HG03103 (cell line): ENCODE results near the gene TMEM123.
A peak's percentile ranks its signal among the peaks of the same experiment; 100 is the strongest.

ENCODE experiments used
- ATAC-seq: cut with Tn5 transposase; IDR thresholded peaks from one replicate; pipeline ENCODE4 v1.9.1; 2021; ENCODE audit warnings: low read depth; ENCODE audit not compliant: unreplicated experiment

Gene TMEM123, protein sequence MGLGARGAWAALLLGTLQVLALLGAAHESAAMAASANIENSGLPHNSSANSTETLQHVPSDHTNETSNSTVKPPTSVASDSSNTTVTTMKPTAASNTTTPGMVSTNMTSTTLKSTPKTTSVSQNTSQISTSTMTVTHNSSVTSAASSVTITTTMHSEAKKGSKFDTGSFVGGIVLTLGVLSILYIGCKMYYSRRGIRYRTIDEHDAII

DNA sequence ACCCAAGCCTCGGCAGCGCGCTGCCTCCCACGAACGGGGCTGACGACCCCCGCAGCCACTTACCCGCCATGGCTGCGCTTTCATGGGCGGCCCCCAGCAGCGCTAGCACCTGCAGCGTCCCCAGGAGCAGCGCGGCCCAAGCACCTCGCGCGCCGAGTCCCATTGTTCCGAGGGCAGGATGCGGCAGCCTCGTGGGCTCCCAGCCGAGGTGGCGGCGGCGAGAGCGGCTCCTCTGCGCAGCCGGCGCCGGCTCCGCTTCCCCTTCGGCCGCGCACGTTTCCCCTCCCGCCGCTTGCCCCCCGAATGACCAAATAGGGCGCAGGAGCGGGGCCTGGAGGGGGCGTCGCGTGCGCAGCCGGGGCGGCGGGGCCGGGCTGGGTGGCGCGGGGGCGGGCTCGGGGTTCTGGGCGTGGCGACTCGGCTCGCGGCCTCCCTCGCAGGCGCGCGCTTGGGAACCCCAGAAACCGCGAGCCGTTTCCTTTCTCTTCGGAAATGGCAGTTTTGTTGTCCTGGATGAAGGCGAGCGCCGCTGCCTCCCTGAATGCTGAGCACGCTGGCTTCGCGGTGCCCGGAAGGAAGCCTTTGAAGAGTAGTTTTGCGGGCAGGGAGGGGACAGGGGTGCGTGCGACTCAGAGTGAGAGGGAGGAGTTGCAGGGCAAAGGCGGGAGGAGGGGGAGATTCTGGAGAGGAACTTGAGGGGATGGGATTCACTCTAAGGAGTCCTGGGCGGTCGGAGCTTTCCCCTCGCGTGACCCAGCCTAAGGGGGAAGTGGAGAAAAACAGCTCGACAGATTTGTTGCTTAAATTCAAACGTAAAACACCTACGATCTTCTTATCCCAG is at the start of gene TMEM123:
TMEM123 (minus strand) TSS at position 305 of the 841 bp plus-strand sequence; CDS start at position 163, 142 bp downstream.
- peak; percentile 56 for ATAC-seq

- no peak for ATAC-seq
Observed at GRCh38 chr11:102500829-102501228, 48.3 kb upstream of the TMEM123 start.

DNA sequence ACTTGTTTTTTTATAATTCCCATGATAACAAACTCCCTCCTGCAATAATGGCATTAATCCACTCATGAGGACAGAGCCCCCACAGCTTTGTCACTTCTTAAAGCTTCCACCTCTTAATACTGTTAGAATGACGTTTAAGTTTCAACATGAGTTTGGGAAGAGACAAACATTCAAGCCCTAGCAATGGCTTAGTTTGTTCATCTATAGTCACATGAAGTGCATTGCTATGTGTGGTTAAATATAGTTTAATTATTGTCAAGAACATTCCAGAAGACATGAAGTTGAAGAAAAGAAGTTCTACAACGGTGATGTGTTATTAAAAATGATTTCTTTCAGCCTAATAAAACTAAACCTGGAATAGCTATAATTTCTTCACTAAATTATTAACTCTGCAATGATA is 47.4 kb upstream of the TMEM123 start:
- no peak for ATAC-seq

- no peak for ATAC-seq
Observed at GRCh38 chr11:102499151-102499550, 46.6 kb upstream of the TMEM123 start.

DNA sequence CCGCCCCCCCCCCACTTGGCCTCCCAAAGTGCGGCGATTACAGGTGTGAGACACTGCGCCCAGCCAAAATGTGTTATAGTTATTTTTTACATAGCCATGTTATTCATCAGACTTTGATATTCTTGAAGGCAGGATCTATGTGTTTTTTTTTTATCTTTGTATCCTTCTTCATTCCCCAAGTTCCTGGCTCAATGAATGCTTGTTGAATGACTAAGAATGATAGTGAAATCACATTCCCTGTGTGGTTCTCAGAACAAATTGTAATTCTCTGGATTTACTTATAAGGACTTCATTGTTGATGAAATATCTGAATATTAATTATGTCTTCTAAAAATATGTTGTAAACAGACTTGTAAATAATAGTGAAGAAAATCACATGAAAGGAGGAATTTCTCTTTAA is 44.5 kb upstream of the TMEM123 start:
- no peak for ATAC-seq

DNA sequence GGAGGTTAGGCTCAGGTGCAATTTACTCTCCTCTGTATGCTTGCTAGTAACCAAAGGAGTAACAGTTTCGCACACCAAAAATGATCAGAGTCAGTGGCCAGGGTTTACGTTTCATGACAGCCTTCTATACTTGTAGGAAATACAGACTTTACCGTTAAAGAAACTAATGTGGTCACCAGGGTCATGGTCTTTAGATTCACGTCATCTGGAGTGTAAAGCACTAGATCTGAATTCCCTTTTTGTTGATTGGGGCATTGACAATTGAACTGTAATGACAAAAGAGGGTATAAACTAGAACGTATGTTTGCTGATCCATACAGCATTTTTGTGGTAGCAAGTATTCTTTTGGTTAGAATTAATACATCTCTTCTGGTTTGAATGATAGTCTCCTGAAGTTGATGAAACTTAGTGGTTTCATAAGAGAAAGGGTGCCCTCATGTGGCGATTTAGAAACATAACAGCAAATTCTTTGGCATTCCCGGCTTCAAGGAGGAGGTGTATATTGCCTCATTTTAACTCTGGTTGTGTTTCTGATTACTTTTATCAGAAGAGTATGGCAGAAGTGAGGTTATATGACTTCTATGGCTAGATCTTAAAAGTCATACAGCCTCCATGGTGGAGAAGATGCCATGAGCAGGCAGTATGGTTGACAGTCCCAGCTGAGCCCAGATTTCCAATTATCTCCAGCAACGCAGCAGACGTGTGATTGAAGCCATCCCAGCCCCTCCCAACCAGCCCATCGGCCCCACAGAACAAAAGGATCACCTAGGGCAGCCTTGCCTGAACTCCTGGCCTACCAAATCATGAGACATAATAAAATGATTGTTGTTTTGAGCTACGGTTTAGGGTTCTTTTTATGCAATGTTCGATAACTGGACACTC is 42.8 kb upstream of the TMEM123 start:
- peak; percentile 91 for ATAC-seq

DNA sequence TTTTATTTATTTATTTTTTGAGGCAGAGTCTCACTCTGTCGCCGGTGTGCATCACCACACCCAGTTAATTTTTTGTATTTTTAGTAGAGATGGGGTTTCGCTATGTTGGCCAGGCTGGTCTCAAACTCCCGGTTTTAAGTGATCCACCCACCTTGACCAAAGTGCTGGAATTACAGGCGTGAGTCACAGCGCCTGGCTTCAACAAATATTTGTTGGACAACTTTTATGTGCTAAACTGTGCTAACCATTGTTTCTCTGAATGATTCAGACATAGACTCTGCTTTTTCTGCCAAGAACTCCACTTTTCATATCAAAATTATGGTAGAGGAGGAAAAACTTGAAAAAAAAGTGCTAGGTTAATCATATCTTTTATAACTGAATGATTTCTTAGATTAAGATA is 41.7 kb upstream of the TMEM123 start:
- no peak for ATAC-seq

DNA sequence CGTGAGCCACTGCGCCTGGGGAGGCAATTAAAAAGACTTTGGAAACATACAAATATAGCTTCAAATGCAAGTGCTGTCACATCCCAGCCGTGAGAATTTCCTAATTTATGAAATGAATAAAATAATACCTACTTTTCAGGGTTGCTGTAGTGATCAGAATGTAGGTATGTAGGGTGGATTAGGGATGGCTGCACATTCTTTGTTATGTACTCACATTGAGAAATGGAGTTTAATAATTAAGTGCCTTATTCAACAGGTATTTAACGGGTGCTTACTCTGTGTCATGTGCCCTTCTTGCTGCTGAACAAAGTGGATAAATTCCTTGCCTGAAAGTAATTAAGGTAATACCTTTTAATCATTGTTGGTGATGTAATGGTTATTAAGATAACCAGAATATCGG is 41.0 kb upstream of the TMEM123 start:
- ATAC-seq, result no peak

DNA sequence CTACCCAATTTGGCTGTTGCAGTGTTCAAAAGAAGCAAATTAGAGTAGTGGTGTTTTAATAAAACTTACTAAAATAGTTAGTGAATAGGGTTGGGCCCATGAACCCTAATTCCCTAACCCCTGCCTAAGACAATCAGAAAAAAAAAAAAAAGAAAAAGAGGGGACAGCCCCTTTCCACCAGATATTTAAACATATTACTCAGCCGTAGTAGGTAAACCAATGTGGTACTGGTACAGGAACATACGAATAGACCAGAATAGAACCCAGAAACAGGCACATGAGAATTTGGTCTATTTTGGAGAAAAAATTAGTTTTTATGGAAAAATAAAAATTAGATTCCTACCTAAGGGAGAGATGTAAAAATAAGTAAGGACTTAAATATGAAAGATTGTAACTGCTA is 39.4 kb upstream of the TMEM123 start:
- no peak for ATAC-seq

GRCh38 chr11:102489186-102490145 is 36.9 kb upstream of the TMEM123 start:
- ATAC-seq, result no peak

GRCh38 chr11:102488208-102488607 is 35.6 kb upstream of the TMEM123 start:
- peak; percentile 72 for ATAC-seq

DNA sequence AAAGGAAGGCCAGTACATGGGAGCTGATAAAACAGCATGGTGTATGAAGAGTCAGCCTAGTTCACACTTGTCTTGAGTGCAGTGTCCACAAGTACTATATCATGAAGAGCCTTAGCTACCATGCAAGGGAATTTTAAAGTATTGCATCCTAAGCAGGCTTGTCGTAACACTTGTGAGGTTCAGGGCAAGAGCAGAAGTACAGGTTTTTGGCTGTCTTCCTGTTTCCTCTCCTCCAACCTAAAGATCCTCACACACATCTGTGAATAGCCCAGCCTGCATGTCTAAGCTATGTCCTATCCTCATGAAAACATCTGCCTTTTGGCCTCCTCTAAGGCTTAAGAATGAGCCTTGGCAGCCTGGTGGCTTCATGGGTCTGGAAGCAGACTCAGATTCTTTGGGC is 34.6 kb upstream of the TMEM123 start:
- ATAC-seq, result no peak

GRCh38 chr11:102486584-102486983 is 34.0 kb upstream of the TMEM123 start:
- ATAC-seq, result no peak

DNA sequence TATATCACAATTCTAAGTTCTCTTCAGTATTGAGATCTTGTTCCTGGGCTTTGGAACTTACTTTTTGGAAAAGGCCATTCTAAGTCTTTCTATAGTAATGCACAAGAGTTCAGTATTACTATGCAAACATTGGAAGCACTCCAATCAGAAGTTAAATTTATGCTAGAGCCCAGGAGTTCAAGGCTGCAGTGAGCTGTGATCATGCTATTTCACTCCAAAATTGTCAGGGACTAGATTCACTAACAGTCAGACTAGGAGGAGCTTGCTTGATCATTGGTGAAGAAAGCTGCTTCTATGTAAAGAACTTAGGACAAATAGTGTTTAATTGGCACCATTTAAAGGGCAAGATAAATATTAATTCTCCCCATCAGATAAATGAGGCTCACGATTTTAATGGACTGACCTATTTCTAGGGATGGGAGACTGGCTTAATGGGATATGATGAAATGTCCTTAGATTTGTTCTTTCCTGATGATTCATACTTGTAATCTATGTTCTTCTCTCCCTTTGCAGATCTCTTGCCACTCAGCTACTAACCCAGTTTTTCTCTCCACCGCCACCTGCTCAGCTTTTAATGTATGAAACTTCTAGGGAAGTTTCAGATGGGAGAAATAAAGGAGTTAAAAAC is 32.6 kb upstream of the TMEM123 start:
- no peak for ATAC-seq

GRCh38 chr11:102482433-102482832 is 29.9 kb upstream of the TMEM123 start:
- ATAC-seq, result no peak

DNA sequence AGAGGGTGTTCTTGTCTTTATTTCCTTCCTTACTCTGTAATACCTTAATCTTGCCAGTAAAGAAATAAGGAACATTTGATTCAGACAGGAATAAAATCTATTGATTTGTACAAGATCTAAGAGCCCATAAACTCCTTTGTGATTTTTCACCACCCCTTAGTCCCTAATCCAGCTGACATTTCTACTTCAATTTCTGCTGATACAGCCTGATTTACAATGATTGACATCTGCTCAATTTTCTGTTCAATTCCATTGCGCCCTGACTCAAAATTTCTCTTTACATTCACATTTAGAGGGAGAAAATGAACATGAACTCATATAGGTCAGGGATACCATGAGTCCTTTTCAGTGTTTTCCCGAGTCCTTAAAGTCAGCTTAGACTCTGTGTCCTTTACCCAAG is 27.2 kb upstream of the TMEM123 start:
- ATAC-seq, result no peak

GRCh38 chr11:102478673-102479299 is 26.2 kb upstream of the TMEM123 start:
- ATAC-seq, result no peak

DNA sequence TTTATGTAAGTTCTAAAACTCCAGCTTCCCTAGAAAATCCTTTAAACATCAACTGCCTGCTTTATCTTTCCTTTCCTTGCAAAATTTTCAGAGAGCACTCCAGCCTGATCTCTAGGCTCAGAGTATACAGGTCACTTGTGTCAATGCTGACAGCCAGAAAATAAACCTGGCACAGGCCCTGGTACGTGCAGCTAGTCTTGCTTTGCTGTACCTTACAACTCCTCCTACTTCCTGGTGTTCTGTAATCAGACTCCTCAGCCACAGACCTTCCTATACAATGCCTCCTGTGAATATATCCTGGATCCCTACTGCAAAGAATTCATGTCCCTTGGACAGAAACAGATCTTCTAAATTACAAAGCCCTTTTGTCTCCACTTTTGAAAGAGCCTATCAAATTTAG is 24.2 kb upstream of the TMEM123 start:
- no peak for ATAC-seq

DNA sequence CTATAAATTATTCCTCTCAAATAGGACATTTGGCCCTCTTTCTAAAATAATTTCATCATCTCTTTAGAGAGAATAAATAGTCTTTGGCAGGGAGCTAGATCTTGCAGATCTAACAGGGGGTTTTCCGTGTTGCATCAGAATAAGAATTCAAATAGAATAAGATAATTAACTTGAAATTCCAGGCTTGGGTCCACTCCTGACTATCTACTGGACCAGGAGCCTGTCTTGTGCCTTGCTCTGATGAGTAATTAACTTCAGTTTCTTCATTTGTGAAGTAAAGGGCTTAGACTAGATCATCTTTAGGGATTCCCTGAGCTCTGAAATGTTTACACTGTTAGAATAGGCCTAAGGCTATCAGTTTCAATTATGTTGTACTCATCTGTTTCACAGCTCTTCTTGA is 23.5 kb upstream of the TMEM123 start:
- no peak for ATAC-seq
